OCI-LY7 (cell line): ENCODE measurements around the gene PTHLH.

ENCODE experiments used
- EZH2phosphoT487 ChIP-seq: fragments of 200-600 bp; sonication (generic); IDR thresholded peaks from 2 replicates; pipeline ENCODE4 v1.6.1; 2018; ENCODE audit warnings: low read depth, borderline replicate concordance, mild to moderate bottlenecking, mixed run types, antibody characterized with exemption, low read length, moderate library complexity, mixed read lengths
- TF ChIP-seq, protein P1 (sequence below): fragments of 200-600 bp; sonication (generic); conservative IDR thresholded peaks from 2 replicates; pipeline ENCODE4 v1.5.1; 2014; ENCODE audit warnings: mild to moderate bottlenecking, antibody characterized with exemption, low read length, moderate library complexity, mixed read lengths

DNA sequence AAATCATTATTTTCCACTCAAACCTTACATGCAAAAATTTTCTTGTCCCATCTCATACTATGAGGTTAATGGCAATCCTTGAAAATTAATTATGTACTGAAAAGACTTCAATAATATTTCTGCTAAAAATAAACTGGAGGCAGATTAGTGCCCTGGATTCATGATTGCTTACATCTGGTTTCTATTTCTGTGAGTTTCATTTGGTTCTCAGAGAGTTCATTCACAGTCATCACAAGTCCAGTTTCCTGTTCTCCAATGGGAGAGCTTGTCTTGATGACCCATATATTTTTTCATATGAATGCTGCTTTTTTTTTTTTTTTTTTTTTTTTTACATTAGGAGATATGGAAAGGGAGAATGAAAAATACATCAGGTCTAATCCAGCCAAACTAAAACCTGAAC, 6.6 kb upstream of the PTHLH start:
- TF ChIP-seq, protein P1, sequence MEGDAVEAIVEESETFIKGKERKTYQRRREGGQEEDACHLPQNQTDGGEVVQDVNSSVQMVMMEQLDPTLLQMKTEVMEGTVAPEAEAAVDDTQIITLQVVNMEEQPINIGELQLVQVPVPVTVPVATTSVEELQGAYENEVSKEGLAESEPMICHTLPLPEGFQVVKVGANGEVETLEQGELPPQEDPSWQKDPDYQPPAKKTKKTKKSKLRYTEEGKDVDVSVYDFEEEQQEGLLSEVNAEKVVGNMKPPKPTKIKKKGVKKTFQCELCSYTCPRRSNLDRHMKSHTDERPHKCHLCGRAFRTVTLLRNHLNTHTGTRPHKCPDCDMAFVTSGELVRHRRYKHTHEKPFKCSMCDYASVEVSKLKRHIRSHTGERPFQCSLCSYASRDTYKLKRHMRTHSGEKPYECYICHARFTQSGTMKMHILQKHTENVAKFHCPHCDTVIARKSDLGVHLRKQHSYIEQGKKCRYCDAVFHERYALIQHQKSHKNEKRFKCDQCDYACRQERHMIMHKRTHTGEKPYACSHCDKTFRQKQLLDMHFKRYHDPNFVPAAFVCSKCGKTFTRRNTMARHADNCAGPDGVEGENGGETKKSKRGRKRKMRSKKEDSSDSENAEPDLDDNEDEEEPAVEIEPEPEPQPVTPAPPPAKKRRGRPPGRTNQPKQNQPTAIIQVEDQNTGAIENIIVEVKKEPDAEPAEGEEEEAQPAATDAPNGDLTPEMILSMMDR: no peak
- TF ChIP-seq EZH2phosphoT487: no peak
